GM12891 (cell line): Measurements from ENCODE around the gene TUBE1.

ENCODE experiments used
- POLR2A ChIP-seq: IDR thresholded peaks from 2 replicates; pipeline ENCODE4 v1.6.1; 2011; ENCODE audit warnings: low read depth, low read length, control low read depth
- POLR2AphosphoS5 ChIP-seq: IDR thresholded peaks from 2 replicates; pipeline ENCODE4 v1.6.1; 2011; ENCODE audit warnings: low read depth, low read length, control low read depth
- TAF1 ChIP-seq: IDR thresholded peaks from 2 replicates; pipeline ENCODE4 v1.6.1; 2011; ENCODE audit warnings: low read depth, low read length, control low read depth

GRCh38 chr6:112081569-112081968 is 5.7 kb downstream of the TUBE1 start:
- TF ChIP-seq TAF1 (no peak), POLR2A (no peak), POLR2AphosphoS5 (no peak)
